CD4-positive, alpha-beta T cell (primary cell): ENCODE measurements around the gene CPNE4. TPM values are rescaled to one million over a fixed set of nuclear protein-coding genes. Genes with fewer than 3 reads are reported as not detected.

Experiments used
- ATAC-seq: fragments of 200-7000 bp; cut with Tn5 transposase; one replicate; pipeline ENCODE4 v1.10.0; 2022; ENCODE audit warnings: mild to moderate bottlenecking; ENCODE audit not compliant: poor library complexity
- CTCF ChIA-PET: fragments of 350-600 bp; sonication (Branson Sonifier 250); formaldehyde crosslinking; loops from one replicate; lab custom pipeline; 2021; ENCODE audit warnings: antibody characterized with exemption, inconsistent platforms; lab: Charles Lee
- POLR2A ChIA-PET: fragments of 350-600 bp; sonication (Branson Sonifier 250); formaldehyde crosslinking; loops from one replicate; lab custom pipeline; 2021; ENCODE audit warnings: antibody characterized with exemption, inconsistent platforms; lab: Charles Lee
- DNase-seq, 14 experiments: peaks; one replicate each; pipeline ENCODE4 v3.0.0-alpha.2; 2013 to 2020; ENCODE audit warnings: mixed read lengths in 2 of 14
- H3K27ac ChIP-seq, 2 donors: one replicate each; pipeline versions ENCODE4 v1.5.1 to v1.7.0; 2013; ENCODE audit warnings: low read length in 2 of 2, low read depth in 1 of 2, mild to moderate bottlenecking in 1 of 2
- H3K27me3 ChIP-seq, 2 experiments: 1 replicate in 1 of 2; 2 replicates in 1 of 2; pipeline versions ENCODE4 v1.6.1 to v1.7.0; 2013; ENCODE audit warnings: low read length in 2 of 2, control low read depth in 1 of 2, mild to moderate bottlenecking in 1 of 2, moderate library complexity in 1 of 2; ENCODE audit not compliant: insufficient read depth in 2 of 2, control insufficient read depth in 1 of 2
- H3K36me3 ChIP-seq: one replicate; pipeline ENCODE4 v1.6.1; 2013; ENCODE audit warnings: low read length, control low read depth; ENCODE audit not compliant: insufficient read depth
- H3K4me1 ChIP-seq: one replicate; pipeline ENCODE4 v1.6.1; 2013; ENCODE audit warnings: low read length, control low read depth; ENCODE audit not compliant: insufficient read depth
- H3K4me3 ChIP-seq: one replicate; pipeline ENCODE4 v1.5.1; 2013; ENCODE audit warnings: mild to moderate bottlenecking, low read length, moderate library complexity
- H3K9me3 ChIP-seq, 2 experiments: 1 replicate in 1 of 2; 2 replicates in 1 of 2; pipeline versions ENCODE4 v1.6.1 to v1.7.0; 2013; ENCODE audit warnings: low read length in 2 of 2, mild to moderate bottlenecking in 2 of 2, control low read depth in 1 of 2, moderate library complexity in 1 of 2; ENCODE audit not compliant: control insufficient read depth in 1 of 2, insufficient read depth in 1 of 2
- H3K27ac Mint-ChIP-seq: one replicate; pipeline ENCODE4 v1.8.0; 2020; ENCODE audit warnings: mixed read lengths
- H3K27me3 Mint-ChIP-seq: one replicate; pipeline ENCODE4 v1.8.0; 2021; ENCODE audit warnings: mixed read lengths
- H3K36me3 Mint-ChIP-seq: one replicate; pipeline ENCODE4 v1.8.0; 2021; ENCODE audit warnings: low read depth, mixed read lengths
- H3K4me1 Mint-ChIP-seq: one replicate; pipeline ENCODE4 v1.8.0; 2021; ENCODE audit warnings: low read depth, mixed read lengths
- H3K4me3 Mint-ChIP-seq: one replicate; pipeline ENCODE4 v1.8.0; 2020; ENCODE audit warnings: mild to moderate bottlenecking, mixed read lengths
- H3K9me3 Mint-ChIP-seq: one replicate; pipeline ENCODE4 v1.8.0; 2020; ENCODE audit warnings: mixed read lengths
- CTCF ChIP-seq: fragments of 200-600 bp; IDR thresholded peaks from one replicate; pipeline ENCODE4 v1.8.0; 2022; ENCODE audit warnings: antibody characterized with exemption, mild to moderate bottlenecking
- intact Hi-C, 2 experiments: fragments of 100-400 bp; cut with DNase I in 1 of 2; cut with micrococcal nuclease in 1 of 2; formaldehyde crosslinking; loops; one replicate each; pipeline versions ENCODE4 v1.15.1 to v1.9.0; 2023 to 2025; cut with DNase I, micrococcal nuclease
- total RNA-seq, 174 experiments: library from RNA in 2 of 174; stranded (reverse) in 2 of 174; gene quantifications; one replicate each; pipeline ENCODE4 v1.2.3 and lab custom pipeline; 2021 to 2026

Gene CPNE4
- total RNA-seq, 2 experiments from 2014 or later: not detected

- CTCF ChIA-PET: no interaction called here
- H3K27me3 Mint-ChIP-seq: peaks cover 93% of the 10 kb centered on the region
- intact Hi-C loops: no loop called here
Observed at GRCh38 chr3:132033471-132033870, 1.3 kb downstream of the CPNE4 start.

GRCh38 chr3:132032959-132033358 is 1.9 kb downstream of the CPNE4 start:
- no peak for TF ChIP-seq CTCF
- intact Hi-C loops: no loop called here
- H3K27me3 Mint-ChIP-seq: peaks cover 93% of the 10 kb centered on the region
- H3K27ac ChIP-seq: no peak overlapping the region
- H3K9me3 Mint-ChIP-seq: no peaks in the 10 kb centered on the region
- H3K4me3 ChIP-seq: no peak overlapping the region
- H3K4me3 Mint-ChIP-seq: no peak overlapping the region
- no peak for DNase-seq
- H3K9me3 ChIP-seq: peaks cover 0 to 12% of the 10 kb centered on the region in 2 experiments
- no peak for ATAC-seq
- no peaks in the 10 kb centered on the region for H3K36me3 ChIP-seq
- peaks cover 8% of the 10 kb centered on the region for H3K4me1 Mint-ChIP-seq
- H3K4me1 ChIP-seq: peaks cover 14% of the 10 kb centered on the region
- no peaks in the 10 kb centered on the region for H3K36me3 Mint-ChIP-seq
- ChIA-PET CTCF (no interaction called here), POLR2A (no interaction called here)
- H3K27ac Mint-ChIP-seq: no peak overlapping the region
- peaks cover 43 to 76% of the 10 kb centered on the region in 2 experiments for H3K27me3 ChIP-seq

More at GRCh38 chr3:132033471-132033870, 1.3 kb downstream of the CPNE4 start:
- Histone ChIP-seq H3K4me1 (peaks cover 14% of the 10 kb centered on the region), H3K9me3 (peaks cover 0 to 12% of the 10 kb centered on the region in 2 experiments), H3K4me3 (no peak overlapping the region), H3K36me3 (no peaks in the 10 kb centered on the region), H3K27me3 (peaks cover 43 to 80% of the 10 kb centered on the region in 2 experiments), H3K27ac (no peak overlapping the region)
- Mint-ChIP-seq H3K4me3 (no peak overlapping the region), H3K4me1 (peaks cover 8% of the 10 kb centered on the region), H3K9me3 (no peaks in the 10 kb centered on the region), H3K36me3 (no peaks in the 10 kb centered on the region), H3K27ac (no peak overlapping the region)
- TF ChIP-seq CTCF: no peak
- POLR2A ChIA-PET: no interaction called here
- ATAC-seq (no peak), DNase-seq (no peak)

DNA sequence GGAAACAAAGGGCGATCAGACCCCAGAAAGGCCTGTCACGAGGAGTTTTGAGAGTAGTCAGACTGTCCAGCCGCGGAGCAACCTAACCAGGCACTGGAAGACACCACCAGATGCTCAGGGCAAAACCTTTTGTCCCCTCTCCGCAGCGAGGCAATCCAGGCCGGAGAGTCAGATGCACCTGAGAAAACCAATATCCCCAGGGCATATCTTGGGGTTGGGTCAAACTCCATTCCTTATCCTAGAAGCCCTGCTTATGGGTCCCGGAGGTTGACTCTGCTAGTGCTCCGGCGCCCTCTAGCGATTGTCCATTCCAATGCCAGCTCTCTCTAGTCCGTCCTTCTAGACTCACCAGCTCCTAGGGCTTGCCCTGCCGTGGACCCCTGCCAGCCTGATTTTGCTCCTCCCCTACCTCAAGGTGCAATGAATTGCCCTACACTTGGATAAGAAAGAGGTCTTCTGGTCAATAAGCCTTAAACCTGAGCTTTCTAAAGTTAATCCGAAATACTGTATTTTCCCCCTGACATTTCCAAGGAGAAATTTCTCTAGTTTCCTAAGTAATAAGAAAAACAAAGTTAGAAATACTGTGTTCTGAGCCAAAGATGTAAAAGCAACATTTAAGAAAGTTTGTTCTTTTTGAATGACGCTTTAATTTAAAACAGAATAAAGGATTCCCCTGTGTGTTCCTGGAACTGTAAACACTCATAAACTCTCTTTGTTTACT is 5.5 kb downstream of the CPNE4 start:
- Histone ChIP-seq H3K36me3 (no peaks in the 10 kb centered on the region), H3K4me1 (peaks cover 5% of the 10 kb centered on the region), H3K4me3 (no peak overlapping the region), H3K9me3 (peaks cover 0 to 3% of the 10 kb centered on the region in 2 experiments), H3K27ac (no peak overlapping the region), H3K27me3 (peaks cover 15 to 40% of the 10 kb centered on the region in 2 experiments)
- Mint-ChIP-seq H3K9me3 (no peaks in the 10 kb centered on the region), H3K4me3 (no peak overlapping the region), H3K27me3 (peaks cover 71% of the 10 kb centered on the region), H3K27ac (no peak overlapping the region), H3K36me3 (no peaks in the 10 kb centered on the region), H3K4me1 (peaks cover 3% of the 10 kb centered on the region)
- intact Hi-C loops: loop anchor here (2.0 to 5.0 kb wide), 3 partner anchors 232 to 997 kb away; no protein-coding TSS in a partner anchor
- ChIA-PET CTCF (interaction anchor here (0.6 to 1.3 kb wide), 2 partner anchors 648 to 996 kb away, joined by 3 read pairs; no protein-coding TSS in a partner anchor), POLR2A (no interaction called here)
- no peak for ATAC-seq
- peak; percentile 18 to 67 (median 36) for DNase-seq
- peak; percentile 49 for TF ChIP-seq CTCF
